K562 (cell line): Measurements from ENCODE around the gene SLC29A4.
"Not testable (repeated sequence)": the region's sequence is repeated elsewhere in the genome, so short reads cannot be mapped to it uniquely, and the experiment has no call there.

Experiments used
- NCOR1 ChIP-seq: fragments of 450-650 bp; IDR thresholded peaks from 2 replicates; pipeline ENCODE4 v1.6.1; 2016; ENCODE audit warnings: mild to moderate bottlenecking, moderate library complexity
- NFE2L1 ChIP-seq: fragments of 450-650 bp; IDR thresholded peaks from 2 replicates; pipeline ENCODE4 v1.6.1; 2016; ENCODE audit warnings: missing genetic modification characterization, low read depth, mild to moderate bottlenecking, missing compliant biosample characterization, moderate library complexity, borderline replicate concordance
- POLR2AphosphoS2 ChIP-seq: IDR thresholded peaks from 2 replicates; pipeline ENCODE4 v1.6.1; 2012; ENCODE audit warnings: low read length, improper control_type of control experiment
- SMARCA5 ChIP-seq: fragments of 450-650 bp; IDR thresholded peaks from 2 replicates; pipeline ENCODE4 v1.6.1; 2016
- ZNF354B ChIP-seq: fragments of 250-450 bp; sonication (Bioruptor Pico); IDR thresholded peaks from 2 replicates; pipeline ENCODE4 v1.4.0; 2020
- ZNF785 ChIP-seq: fragments of 250-450 bp; sonication (Bioruptor Pico); IDR thresholded peaks from 2 replicates; pipeline ENCODE4 v1.4.0; 2020; ENCODE audit warnings: mild to moderate bottlenecking
- ZZZ3 ChIP-seq: fragments of 450-650 bp; IDR thresholded peaks from 2 replicates; pipeline ENCODE4 v1.6.1; 2016; ENCODE audit warnings: antibody characterized with exemption, mild to moderate bottlenecking, moderate library complexity
- TF ChIP-seq, protein P1 (sequence below): conservative IDR thresholded peaks from 2 replicates; pipeline ENCODE4 v1.6.1; 2011; ENCODE audit warnings: low read depth, mild to moderate bottlenecking, low read length; ENCODE audit not compliant: control insufficient read depth
- TF ChIP-seq, protein P2 (sequence below), 3 experiments: IDR thresholded peaks in 2 of 3; conservative IDR thresholded peaks in 1 of 3; 2 replicates each; pipeline ENCODE4 v1.5.1; 2011 to 2012; ENCODE audit warnings: low read length in 3 of 3, mild to moderate bottlenecking in 3 of 3, control low read depth in 2 of 3, improper control_type of control experiment in 1 of 3, inconsistent platforms in 1 of 3, low read depth in 1 of 3, mixed read lengths in 1 of 3, moderate library complexity in 1 of 3; ENCODE audit not compliant: insufficient read depth in 2 of 3

DNA sequence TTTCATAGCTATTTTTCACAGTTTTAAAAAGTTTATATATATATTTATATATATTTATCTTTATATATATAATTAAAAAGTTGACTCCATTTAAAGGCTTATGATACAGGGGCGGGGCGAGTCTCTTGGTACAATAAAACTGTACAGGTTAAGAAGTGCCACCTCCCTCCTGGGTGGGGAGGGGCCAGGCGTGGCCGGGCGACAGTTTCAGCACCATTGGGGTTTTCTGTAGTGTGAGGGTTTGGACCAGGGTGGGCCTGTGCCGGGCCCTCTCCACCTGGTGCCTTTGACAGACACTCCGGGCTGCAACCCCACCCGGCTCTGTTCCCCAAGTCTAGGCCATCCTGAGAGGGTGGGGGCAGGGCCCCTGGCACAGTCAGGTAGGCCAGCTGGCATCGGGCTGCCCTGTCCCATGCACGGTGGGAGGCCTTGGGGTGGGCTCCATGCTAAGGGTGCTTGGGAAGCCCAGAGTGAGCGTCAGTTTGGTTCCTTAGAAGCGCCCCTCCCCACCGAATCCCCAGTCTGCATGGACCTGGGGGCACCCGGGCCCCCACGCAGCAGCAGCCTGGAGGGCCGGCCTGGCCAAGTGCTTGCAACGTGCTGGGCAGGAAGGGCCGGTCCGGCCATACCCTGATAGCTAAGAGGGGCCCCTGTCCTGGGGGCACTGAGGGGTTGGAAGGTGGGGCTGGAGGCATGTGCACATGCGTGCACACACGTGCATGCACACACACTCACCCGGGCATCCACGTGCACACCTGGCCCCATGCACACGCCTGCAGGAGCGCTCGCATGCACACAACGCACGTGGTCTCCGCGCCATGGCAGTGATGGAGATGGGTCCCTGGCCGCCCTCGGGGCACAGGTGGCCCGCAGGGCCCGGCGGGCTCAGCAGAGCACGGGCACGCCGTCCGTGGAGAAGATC is 24.7 kb downstream of the SLC29A4 start:
- not testable (repeated sequence) for TF ChIP-seq POLR2AphosphoS2; SMARCA5; ZZZ3; NCOR1; ZNF785 (CRISPR knock-in tag); ZNF354B (CRISPR knock-in tag); NFE2L1 (tag)
- TF ChIP-seq, protein P1, sequence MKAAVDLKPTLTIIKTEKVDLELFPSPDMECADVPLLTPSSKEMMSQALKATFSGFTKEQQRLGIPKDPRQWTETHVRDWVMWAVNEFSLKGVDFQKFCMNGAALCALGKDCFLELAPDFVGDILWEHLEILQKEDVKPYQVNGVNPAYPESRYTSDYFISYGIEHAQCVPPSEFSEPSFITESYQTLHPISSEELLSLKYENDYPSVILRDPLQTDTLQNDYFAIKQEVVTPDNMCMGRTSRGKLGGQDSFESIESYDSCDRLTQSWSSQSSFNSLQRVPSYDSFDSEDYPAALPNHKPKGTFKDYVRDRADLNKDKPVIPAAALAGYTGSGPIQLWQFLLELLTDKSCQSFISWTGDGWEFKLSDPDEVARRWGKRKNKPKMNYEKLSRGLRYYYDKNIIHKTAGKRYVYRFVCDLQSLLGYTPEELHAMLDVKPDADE, result not testable (repeated sequence)
- TF ChIP-seq, protein P2, sequence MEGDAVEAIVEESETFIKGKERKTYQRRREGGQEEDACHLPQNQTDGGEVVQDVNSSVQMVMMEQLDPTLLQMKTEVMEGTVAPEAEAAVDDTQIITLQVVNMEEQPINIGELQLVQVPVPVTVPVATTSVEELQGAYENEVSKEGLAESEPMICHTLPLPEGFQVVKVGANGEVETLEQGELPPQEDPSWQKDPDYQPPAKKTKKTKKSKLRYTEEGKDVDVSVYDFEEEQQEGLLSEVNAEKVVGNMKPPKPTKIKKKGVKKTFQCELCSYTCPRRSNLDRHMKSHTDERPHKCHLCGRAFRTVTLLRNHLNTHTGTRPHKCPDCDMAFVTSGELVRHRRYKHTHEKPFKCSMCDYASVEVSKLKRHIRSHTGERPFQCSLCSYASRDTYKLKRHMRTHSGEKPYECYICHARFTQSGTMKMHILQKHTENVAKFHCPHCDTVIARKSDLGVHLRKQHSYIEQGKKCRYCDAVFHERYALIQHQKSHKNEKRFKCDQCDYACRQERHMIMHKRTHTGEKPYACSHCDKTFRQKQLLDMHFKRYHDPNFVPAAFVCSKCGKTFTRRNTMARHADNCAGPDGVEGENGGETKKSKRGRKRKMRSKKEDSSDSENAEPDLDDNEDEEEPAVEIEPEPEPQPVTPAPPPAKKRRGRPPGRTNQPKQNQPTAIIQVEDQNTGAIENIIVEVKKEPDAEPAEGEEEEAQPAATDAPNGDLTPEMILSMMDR (IDR thresholded peaks at IDR 0.05 in 2 of 3, conservative IDR thresholded peaks at IDR 0.05 in 1 of 3; ENCODE audit: insufficient read depth in 2 of 3, low read depth in 1 of 3, low read length in 3 of 3), result not testable (repeated sequence)
